OCI-LY1 (cell line): Measurements from ENCODE around the gene ADAM22.

Experiments
- EZH2 ChIP-seq: fragments of 200-600 bp; sonication (generic), shearing (Covaris generic); IDR thresholded peaks from 2 replicates; pipeline ENCODE4 v1.8.0; 2017; ENCODE audit warnings: borderline replicate concordance, mixed run types, mild to moderate bottlenecking, antibody characterized with exemption, low read length, moderate library complexity, mixed read lengths
- TF ChIP-seq, protein P1 (sequence below): fragments of 200-600 bp; sonication (generic), shearing (Covaris generic); IDR thresholded peaks from 2 replicates; pipeline ENCODE4 v1.5.1; 2017; ENCODE audit warnings: mild to moderate bottlenecking, antibody characterized with exemption, low read length, moderate library complexity, mixed read lengths

DNA sequence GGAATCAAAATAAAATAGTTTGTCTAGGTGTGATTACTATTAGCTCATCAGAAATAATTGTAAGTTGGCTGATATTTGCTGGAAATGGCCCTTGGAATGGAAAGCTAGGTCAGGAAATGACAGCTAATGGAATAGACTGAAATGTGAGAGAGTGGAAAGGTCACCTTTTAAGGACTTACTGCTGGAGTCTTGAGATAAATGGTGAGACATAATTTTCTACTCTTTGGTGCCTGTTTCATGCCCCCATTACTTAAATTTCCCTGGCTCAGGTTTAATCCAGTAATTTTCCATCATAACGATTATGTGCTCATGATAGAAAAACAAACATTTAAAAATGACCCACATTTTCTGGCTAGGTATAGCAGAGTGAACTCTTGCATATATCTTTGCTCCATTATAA, 123.6 kb downstream of the ADAM22 start:
- TF ChIP-seq, protein P1, sequence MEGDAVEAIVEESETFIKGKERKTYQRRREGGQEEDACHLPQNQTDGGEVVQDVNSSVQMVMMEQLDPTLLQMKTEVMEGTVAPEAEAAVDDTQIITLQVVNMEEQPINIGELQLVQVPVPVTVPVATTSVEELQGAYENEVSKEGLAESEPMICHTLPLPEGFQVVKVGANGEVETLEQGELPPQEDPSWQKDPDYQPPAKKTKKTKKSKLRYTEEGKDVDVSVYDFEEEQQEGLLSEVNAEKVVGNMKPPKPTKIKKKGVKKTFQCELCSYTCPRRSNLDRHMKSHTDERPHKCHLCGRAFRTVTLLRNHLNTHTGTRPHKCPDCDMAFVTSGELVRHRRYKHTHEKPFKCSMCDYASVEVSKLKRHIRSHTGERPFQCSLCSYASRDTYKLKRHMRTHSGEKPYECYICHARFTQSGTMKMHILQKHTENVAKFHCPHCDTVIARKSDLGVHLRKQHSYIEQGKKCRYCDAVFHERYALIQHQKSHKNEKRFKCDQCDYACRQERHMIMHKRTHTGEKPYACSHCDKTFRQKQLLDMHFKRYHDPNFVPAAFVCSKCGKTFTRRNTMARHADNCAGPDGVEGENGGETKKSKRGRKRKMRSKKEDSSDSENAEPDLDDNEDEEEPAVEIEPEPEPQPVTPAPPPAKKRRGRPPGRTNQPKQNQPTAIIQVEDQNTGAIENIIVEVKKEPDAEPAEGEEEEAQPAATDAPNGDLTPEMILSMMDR: no peak
- no peak for TF ChIP-seq EZH2
